Measurements from ENCODE around the gene DYNC2H1.

The DYNC2H1 gene, protein sequence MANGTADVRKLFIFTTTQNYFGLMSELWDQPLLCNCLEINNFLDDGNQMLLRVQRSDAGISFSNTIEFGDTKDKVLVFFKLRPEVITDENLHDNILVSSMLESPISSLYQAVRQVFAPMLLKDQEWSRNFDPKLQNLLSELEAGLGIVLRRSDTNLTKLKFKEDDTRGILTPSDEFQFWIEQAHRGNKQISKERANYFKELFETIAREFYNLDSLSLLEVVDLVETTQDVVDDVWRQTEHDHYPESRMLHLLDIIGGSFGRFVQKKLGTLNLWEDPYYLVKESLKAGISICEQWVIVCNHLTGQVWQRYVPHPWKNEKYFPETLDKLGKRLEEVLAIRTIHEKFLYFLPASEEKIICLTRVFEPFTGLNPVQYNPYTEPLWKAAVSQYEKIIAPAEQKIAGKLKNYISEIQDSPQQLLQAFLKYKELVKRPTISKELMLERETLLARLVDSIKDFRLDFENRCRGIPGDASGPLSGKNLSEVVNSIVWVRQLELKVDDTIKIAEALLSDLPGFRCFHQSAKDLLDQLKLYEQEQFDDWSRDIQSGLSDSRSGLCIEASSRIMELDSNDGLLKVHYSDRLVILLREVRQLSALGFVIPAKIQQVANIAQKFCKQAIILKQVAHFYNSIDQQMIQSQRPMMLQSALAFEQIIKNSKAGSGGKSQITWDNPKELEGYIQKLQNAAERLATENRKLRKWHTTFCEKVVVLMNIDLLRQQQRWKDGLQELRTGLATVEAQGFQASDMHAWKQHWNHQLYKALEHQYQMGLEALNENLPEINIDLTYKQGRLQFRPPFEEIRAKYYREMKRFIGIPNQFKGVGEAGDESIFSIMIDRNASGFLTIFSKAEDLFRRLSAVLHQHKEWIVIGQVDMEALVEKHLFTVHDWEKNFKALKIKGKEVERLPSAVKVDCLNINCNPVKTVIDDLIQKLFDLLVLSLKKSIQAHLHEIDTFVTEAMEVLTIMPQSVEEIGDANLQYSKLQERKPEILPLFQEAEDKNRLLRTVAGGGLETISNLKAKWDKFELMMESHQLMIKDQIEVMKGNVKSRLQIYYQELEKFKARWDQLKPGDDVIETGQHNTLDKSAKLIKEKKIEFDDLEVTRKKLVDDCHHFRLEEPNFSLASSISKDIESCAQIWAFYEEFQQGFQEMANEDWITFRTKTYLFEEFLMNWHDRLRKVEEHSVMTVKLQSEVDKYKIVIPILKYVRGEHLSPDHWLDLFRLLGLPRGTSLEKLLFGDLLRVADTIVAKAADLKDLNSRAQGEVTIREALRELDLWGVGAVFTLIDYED (N-terminal part only)

DNA sequence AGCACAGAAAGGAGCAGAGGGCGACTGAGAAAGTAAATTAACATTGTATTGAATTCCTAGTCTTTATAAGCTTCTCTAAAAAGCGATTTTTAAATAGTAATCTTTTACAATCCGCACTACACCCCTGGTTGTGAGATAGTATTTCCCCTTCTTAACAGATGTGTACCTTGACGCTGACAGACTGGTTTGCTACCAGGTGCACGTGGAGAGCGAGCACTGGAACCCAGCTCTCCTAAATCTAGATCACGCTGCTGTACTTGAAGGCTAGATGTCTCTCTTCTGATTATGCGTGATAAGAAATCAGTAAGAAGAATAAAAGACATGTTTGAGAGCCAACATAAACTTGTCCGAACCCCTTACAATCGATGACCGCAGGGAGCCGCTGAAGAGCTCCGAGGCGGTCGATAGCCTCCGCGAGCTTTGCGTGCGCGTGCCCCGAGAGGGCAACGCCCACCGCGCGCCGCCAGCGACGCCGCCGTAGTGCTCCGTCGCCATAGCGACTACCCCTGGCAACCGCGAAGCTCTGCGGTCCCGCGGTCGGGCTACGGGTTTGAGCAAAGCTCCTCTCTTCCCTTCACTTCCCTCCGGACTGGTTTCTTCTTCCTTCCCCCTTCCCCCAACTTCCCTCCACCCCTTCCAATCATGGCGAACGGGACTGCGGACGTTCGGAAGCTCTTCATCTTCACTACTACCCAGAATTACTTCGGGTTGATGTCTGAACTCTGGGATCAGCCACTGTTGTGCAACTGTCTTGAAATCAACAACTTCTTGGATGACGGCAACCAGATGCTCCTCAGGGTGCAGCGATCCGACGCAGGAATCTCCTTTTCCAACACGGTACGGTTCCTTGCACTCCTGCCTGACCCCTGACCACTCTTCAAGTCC lies at the start of gene DYNC2H1:
Gene DYNC2H1 (plus strand): TSS at position 494 of the 885 bp plus-strand sequence. CDS start 149 bp downstream, at position 643.
- DNase-seq (ENCODE audit: low read depth): peak; percentile 96

DNA sequence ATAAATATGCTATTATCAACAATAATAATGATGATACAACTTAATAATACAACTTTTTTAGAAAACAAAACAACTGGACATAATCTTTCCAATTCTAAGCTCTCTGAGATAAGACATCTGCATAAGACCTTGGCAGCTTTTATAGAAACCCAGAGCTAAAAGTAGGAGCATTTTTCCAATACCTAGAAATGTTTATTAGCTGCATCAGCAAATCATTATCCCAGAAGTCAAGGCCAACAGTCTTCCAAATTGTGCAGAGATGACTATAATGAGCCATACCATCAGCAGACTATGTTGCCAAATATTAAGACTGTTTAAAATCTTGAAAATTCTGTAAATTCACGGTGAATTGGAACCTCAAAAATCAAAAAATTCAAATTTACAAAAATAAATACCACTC lies 47.6 kb upstream of the DYNC2H1 start:
- no peak for DNase-seq (ENCODE audit: low read depth)

DNA sequence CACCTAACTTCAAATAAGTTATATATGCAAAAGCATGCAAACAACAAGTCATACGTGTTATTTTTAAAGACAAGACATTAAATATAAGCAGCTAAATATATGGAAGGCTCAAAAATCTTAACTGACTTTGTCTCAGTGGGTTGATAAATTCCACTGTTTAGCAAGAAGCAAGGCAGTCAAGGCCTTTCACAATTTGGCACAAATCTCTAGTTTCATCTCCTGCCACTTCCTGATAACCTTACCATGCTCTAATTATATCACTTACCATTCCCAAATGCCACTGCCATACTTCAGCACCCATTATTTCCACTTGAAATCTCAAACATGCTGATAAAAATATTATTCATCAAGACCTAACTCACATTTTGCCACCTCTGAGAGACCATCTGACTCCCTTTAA lies 42.1 kb upstream of the DYNC2H1 start:
- DNase-seq (ENCODE audit: low read depth): no peak

DNA sequence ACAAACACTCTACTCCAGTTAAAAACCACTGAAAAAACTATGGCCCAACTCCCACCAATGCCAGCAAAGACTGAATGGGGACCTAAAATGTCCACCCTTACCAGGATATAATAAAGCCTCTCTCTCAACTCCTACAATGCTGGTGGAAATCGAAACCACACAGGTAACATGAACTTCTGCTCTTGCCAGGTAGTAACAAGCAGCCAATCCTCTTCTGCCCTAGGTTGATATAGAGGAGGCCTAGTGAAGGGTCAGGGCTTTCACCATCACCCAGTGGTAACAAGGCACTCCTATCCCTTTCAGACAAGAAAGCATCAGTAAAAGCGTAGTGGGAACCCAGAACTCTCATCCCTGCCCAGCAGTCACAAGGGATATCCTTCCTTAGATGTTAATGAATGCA lies 39.9 kb upstream of the DYNC2H1 start:
- no peak for DNase-seq (ENCODE audit: low read depth)

DNA sequence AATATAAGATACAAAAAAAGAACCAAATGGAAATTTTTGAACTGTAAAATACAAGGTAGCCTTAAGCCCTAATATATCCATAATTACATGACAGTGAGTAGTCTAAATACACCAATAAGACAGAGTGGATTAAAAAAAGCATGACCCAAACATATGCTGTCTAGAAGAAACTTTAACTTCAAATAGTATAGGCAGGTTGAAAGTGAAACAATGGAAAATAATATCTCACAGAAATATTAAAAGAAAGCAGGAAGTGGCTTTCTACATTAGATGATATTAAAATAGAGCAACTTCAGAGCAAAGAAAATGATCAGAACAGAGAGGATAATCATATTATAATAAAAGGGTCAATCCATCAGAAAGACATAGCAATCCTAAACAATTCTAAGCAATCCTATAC lies 39.1 kb upstream of the DYNC2H1 start:
- DNase-seq (ENCODE audit: low read depth): no peak

DNA sequence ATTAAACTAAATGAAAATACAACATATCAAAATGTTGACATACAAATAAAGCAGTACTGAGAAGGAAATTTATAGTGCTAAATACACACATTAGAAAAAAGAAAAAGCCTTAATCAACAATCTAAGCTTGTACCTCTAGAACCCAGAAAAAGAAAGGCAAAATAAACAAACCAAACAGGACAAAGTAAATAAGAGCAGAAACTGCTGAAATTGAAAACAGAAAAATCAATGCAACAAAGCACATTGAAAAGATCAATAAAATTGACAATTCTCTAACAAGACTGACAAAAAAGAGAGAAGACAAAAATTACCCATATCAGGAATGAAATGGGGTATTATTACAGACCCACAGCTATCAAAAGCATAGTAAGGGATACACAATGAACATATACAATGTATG lies 38.2 kb upstream of the DYNC2H1 start:
- DNase-seq (ENCODE audit: low read depth): no peak

DNA sequence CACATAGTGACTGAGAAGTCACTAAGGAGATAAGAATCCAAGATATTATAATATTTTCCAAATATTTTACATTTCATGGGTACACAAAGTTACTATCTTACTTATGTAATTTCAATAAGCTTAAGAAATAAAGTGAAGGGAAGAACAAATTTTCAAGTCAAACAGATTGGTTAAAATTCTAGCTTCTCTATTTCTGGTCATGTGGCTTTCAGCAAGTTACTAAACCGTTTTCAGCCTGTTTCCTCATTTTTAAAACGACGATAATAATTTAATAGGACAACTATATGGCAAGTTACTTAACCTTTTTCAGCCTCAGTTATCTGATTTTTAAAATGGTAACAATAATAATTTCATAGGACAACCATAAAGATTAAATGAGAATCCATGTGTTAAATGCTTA lies 32.9 kb upstream of the DYNC2H1 start:
- no peak for DNase-seq (ENCODE audit: low read depth)

DNA sequence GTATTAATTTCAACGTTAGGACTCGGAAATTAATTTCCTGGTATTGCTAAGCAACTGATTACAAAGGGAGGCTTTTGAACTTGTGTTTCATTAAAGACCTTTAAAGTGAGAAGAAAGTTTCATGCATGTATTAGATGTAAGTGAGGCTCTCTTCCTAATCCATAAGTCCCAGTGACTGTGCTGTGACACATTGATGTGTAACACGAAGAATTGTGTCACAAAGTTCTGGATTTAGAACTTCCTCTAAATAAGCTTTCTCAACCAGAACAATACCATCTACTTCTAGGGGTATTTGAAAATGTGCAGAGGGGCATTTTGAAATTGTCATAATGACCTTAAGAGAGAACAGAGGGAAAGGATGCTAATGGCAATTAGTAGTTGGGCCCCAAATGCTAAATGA lies 31.7 kb upstream of the DYNC2H1 start:
- no peak for DNase-seq (ENCODE audit: low read depth)

DNA sequence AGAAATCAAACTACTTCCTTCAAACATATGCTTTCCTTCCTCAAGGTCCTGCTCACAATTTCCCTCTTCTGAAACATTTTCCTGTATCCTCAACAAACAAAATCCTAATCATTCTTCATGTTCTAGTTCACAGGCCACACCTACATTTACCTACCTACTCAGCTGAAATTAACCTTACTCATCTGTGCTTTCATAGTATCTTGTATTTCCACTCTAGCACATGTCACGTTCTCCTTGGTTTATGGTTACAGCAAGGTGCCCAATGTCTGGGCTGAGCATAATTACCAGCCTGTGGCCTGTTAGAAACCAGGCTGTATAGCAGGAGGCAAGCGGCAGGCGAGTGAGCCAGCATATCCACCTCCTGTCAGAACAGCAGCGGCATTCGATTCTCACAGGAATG lies 30.5 kb upstream of the DYNC2H1 start:
- DNase-seq (ENCODE audit: low read depth): no peak

DNA sequence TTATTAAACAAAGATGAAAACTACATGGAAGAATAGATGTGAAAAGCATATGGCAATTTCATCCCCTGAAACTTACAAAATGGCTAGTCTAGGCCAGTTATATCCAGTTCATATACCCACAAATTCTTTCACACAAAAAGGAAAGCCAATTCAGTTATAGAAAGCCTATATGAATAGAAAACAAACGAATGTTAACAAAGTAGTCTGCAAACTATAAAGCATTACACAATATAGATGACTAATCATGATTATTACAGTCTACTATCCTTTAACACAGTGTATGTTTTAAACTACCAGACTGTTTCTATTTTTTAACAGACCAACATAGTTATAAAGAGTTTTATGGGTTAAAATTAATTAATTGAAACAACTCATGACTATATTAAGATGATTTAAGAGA lies 29.4 kb upstream of the DYNC2H1 start:
- peak; percentile 60 for DNase-seq (ENCODE audit: low read depth)

DNA sequence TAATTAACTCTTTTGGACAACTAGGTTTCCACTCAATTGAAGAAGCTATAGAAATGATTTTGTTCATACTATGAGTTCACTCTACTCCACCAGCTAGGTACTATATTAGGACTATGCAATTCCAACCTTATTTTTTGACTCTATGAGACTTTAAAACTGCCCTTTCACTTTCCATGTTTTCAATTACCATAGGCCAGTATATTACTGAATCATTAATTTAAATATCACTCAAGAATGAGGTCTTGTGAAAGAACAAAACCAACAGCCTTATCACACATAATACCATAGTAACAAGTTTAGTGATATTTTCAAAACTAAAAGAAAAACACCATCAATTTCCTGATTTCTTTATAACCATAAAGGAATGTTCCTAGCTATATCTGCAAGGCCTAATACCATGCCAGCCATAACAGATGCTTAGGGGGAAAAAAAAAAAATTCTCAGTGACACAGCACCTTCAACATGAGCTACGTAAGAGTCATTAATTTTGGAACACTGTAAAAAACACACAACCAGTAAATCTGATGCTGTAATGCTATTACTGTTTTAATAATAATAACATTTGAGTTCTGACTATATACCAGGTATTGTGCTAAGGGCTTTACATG lies 23.4 kb upstream of the DYNC2H1 start:
- peak; percentile 74 for DNase-seq (ENCODE audit: low read depth)

DNA sequence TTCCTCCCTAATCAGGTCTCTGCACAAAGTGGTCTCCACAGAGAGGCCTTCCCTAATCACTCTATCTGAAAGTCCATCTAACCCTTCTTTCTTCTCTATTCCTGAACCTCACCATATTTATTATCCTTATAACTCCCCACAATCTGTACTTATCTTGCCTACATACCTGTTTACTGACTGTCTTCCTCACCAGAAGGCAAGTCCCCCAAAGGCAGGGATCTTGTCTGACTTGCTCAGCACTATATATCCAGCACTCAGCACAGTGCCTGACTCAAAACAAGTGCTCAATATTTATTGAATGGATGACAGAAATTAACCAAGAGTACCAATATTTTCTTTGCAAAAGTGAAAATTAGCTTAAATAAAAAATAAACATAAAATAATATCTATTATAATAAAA lies 22.8 kb upstream of the DYNC2H1 start:
- DNase-seq (ENCODE audit: low read depth): peak; percentile 63

DNA sequence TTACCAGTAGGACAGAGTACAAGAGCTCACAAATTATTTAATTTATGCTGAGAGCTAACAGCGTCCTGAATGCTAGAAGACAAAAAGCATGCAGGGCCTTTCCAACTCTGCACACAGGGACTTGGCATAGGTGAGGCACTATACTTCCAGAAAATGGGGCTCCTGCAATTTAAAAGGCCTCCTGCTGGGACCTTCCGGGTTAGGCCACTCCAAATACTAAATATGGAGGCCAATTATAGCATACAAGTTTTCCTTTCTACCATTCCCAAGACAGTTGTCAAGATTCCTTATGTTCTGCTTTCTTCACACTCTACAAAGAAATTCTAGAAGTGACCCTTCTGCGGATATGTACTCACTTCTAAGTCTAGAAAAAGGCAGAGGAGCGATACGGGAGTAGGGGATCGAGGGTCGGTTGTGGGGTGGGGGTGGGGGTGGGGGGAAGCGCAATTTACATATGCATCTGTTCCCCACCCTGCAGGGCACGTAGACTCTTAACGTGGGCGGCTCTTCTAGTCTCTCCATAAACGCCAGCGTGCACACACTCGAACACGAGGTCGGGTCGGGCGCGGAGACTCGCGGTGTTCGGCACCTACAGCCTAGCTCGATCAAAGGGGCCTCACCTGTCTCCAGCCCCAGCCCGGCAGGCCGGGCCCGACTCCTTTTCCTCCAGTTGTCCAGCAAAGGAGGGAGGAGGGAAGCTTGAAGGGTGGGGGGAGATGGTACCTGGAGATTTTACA lies 18.0 kb upstream of the DYNC2H1 start:
- DNase-seq (ENCODE audit: low read depth): peak; percentile 51

DNA sequence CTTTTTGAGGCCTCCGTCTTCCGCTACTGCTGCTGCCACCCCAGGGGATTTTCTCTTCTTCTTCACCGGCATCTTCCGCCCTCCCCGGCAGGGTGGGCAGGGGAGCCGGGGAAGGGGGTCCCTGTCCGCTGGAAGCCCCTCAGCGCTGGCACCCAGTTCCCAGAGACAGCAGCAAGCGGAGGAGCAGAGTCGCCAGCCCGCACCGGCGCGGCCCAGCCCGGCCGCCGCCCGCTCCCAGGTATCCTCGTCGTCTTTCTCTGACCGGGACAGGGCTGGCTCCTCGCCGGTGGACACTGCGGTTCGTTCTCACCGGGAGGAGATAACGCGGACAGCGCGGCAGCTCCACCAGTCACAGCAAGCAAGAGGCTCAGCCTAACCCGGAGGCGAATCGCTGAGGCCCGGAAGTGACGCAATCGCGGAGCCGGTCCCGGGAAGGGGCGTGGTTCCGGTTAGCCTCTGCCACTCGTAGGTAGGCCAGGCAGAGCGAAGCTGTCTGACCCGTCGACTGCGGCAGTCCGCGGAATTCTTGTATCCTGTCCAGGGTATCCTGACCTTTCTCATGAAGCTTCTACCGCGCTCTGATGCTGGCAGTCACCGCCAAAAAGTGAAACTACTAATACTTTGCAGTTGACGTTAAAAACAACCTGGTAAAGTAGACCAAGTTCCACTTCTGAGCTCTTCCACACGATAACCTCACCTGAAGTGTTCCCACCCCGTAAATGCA lies 17.3 kb upstream of the DYNC2H1 start, which contains the start of gene DCUN1D5:
Gene DCUN1D5 (minus strand): TSS at position 360 of the 724 bp plus-strand sequence. CDS start 288 bp downstream, at position 72.
- peak; percentile 98 for DNase-seq (ENCODE audit: low read depth)

DNA sequence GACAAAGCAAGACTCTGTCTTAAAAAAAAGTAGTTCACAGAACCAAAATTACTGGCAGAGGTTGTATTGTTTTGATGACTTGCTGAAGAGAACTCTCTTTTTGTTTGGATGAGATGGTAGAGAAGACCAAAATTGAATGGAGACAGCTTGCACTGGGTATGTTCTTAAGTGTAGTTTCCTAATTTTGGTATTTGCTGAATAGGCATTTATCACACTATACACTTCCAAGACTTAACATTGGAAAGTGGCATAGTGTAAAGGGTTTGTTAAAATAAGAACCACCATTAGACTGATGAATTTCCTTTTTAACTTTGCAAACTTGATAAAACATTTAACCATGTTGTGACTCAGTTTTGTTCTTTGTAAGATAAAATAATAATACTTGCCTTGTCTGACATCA lies 11.9 kb upstream of the DYNC2H1 start:
- no peak for DNase-seq (ENCODE audit: low read depth)

DNA sequence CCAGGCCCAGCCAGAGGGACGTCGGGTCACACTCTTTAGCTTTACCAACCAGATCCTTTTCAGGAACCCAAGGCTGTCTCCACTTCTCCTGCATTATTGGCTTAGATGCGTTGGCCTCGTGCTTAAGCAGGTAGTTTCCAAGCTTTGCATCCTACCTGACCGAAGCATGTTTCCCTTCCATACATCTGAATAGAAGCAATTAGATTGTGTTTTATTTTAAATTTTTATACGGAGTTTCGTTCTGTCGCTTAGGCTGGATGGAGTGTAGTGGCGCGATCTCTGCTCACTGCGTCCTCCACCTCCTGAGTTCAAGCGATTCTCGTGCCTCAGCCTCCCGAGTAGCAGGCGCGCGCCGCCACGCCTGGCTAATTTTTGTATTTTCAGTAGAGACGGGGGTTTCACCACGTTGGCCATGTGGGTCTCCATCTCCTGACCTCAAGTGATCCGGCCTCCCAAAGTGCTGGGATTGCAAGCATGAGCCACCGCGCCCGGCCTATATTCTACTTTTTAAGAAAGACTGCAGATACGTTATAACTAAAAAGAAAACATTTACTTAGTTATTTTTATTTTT lies 677 bp downstream of the DYNC2H1 start:
- DNase-seq (ENCODE audit: low read depth): peak; percentile 26

DNA sequence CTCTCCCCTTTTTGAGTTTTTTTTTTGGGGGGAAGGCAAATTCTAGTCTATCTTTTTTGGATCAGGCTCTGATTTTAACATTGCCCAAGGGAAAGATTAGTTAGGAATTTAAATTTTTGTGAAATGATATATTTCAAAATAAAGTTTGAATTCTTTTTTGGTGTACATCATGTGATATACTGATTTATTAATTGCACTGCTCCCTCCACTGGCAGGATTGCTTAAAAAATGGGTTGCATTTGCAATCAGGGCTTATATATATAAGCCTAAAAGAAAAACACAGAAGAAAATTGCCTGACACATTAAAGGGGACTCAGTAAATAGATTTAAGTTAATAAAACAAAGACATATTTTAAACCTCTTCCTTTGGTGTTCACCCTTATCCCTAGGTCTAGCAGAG lies 1.2 kb downstream of the DYNC2H1 start:
- DNase-seq (ENCODE audit: low read depth): peak; percentile 71

DNA sequence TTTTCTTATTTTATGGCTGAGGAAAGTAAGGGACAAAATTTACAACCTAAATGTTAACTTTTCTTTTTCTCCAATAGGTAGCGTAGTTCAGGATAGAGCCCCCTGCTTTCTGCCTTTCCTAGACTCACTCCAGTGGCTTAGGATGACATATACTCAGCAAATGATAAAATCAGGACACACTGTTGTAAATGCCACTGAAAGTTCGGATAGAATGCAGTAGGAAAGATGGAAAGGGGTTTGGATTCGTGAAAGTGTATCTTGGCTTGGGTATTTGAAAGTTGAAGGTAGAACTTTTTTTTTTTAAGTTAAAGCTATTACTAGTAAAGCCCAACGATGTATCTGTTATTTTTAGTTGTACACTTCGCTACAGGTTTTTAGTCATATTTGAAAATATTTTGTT lies 2.2 kb downstream of the DYNC2H1 start:
- DNase-seq (ENCODE audit: low read depth): no peak

DNA sequence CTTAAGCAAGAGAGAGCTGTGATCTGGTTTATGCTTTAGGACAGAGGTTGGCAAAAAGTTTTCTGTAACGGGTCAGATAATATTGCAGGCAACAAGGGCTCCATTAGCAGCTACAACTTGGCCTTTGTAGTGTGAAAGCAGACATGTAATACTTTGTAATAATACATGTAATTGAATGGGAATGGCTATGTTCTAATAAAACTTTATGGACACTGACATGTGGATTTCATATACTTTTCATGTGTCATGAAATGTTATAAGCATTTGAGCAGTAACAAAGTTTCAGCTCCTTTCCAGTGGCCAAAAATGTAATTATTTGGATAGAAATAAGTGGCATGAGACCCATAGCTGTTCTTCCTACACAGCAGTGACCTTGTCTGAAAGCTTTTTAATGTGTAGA lies 3.1 kb downstream of the DYNC2H1 start:
- DNase-seq (ENCODE audit: low read depth): no peak
